Suprapubic skin (tissue), 3 donors: ENCODE results near the gene OSTM1.

ENCODE experiments used
- CTCF ChIP-seq, 2 donors: fragments of 200-600 bp in 1 of 2; fragments of 450-650 bp in 1 of 2; sonication (generic) in 1 of 2; IDR thresholded peaks; one replicate each; pipeline ENCODE4 v1.5.1; 2016 to 2019; ENCODE audit warnings: antibody characterized with exemption in 2 of 2, mild to moderate bottlenecking in 1 of 2, moderate library complexity in 1 of 2
- POLR2A ChIP-seq, 2 donors: fragments of 450-650 bp; IDR thresholded peaks; one replicate each; pipeline ENCODE4 v1.6.1; 2017; ENCODE audit warnings: antibody characterized with exemption in 2 of 2, mild to moderate bottlenecking in 2 of 2, moderate library complexity in 2 of 2

GRCh38 chr6:108027056-108027455 lies 47.5 kb downstream of the OSTM1 start:
- no peak for TF ChIP-seq CTCF (IDR thresholded peaks at IDR 0.05)
- no peak for TF ChIP-seq POLR2A (IDR thresholded peaks at IDR 0.05)
